OCI-LY3 (cell line): ENCODE data around the gene DNAJC7.

Source experiments
- H2AFZ ChIP-seq: fragments of 200-600, 300-600 bp; shearing (Covaris generic); 2 replicates; pipeline ENCODE4 v1.6.0; 2014; ENCODE audit warnings: antibody characterized with exemption, low read depth, low read length
- H3K27ac ChIP-seq: fragments of 200-600, 300-600 bp; sonication (generic); 2 replicates; pipeline ENCODE4 v1.5.1; 2014; ENCODE audit warnings: mild to moderate bottlenecking, low read length, moderate library complexity, mixed read lengths
- H3K27me3 ChIP-seq: fragments of 200-600, 300-600 bp; sonication (generic); 2 replicates; pipeline ENCODE4 v1.6.1; 2014; ENCODE audit warnings: low read depth, low read length, mixed read lengths
- H3K36me3 ChIP-seq: fragments of 200-600, 300-600 bp; sonication (generic); replicated peaks from 2 replicates; pipeline ENCODE3; 2014; ENCODE audit warnings: low read depth, low read length, mixed read lengths
- H3K4me1 ChIP-seq: fragments of 300-600, 200-600 bp; sonication (generic); 2 replicates; pipeline ENCODE4 v1.6.1; 2014; ENCODE audit warnings: low read length, mixed read lengths
- H3K4me2 ChIP-seq: fragments of 200-600, 300-600 bp; sonication (generic); 2 replicates; pipeline ENCODE4 v1.6.1; 2014; ENCODE audit warnings: low read length, mixed read lengths
- H3K4me3 ChIP-seq: fragments of 300-600, 200-600 bp; sonication (generic); 2 replicates; pipeline ENCODE4 v1.5.1; 2014; ENCODE audit warnings: antibody characterized with exemption, mild to moderate bottlenecking, low read length, moderate library complexity
- H3K79me2 ChIP-seq: fragments of 300-600, 200-600 bp; shearing (Covaris generic); 2 replicates; pipeline ENCODE4 v1.6.1; 2014; ENCODE audit warnings: mild to moderate bottlenecking, low read length, mixed read lengths
- H3K9ac ChIP-seq: fragments of 300-600, 200-600 bp; shearing (Covaris generic); 2 replicates; pipeline ENCODE4 v1.6.0; 2014; ENCODE audit warnings: mild to moderate bottlenecking, low read length, moderate library complexity
- H3K9me3 ChIP-seq: fragments of 200-600, 300-600 bp; shearing (Covaris generic); 2 replicates; pipeline ENCODE4 v1.6.1; 2014; ENCODE audit warnings: low read length, mixed read lengths; ENCODE audit not compliant: insufficient read depth
- H4K20me1 ChIP-seq: fragments of 200-600, 300-600 bp; sonication (generic); 2 replicates; pipeline ENCODE4 v1.6.1; 2016; ENCODE audit warnings: low read length, mixed read lengths; ENCODE audit not compliant: insufficient read depth
- CTCF ChIP-seq: fragments of 200-600, 300-600 bp; sonication (generic); IDR thresholded peaks from 2 replicates; pipeline ENCODE4 v1.5.1; 2014; ENCODE audit warnings: antibody characterized with exemption, low read length, low read depth
- EZH2phosphoT487 ChIP-seq: fragments of 200-600 bp; shearing (Covaris generic); IDR thresholded peaks from 2 replicates; pipeline ENCODE4 v1.6.1; 2018; ENCODE audit warnings: antibody characterized with exemption, mixed run types, low read depth

The DNAJC7 gene

DNA sequence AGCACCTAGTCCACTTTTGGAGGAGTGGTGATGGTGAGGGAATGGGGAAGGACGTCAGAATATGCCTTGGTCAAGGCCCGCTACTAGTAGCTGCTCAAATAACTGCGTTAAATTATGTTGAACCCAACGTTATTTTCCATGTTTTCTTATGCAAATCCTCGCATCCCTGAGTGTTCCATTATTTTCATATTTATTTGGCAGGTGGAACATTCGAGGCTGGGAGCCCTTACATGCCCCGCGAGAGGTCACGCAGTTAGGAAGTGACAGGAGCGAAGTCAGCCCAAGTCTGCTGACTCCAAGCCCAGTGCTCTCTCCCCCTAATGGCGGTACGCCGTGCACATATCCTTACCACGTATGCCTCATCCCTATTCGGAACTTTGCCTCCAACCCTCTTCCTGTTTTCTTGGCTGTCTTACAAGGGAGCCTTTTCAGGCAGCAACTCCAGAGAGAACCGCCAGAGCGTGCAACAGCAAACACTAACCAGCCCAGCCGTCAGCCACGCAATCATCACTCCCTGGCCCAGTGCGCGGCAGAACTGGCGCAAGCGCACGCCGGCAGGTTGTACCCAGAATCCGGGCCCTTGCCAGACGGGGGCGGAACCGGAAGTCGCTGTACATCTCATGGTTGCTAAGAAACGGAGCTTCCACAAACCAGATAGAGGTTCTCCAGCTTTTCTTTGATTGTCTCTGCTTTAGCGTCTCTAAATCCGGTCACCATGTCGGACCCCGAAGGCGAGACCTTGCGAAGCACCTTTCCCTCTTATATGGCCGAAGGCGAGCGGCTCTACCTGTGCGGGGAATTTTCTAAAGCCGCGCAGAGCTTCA lies 87.0 kb downstream of the DNAJC7 start, which contains the start of gene ODAD4:
Gene ODAD4 (plus strand): TSS at position 609 of the 824 bp plus-strand sequence. CDS start 107 bp downstream, at position 716.
- peak within 1 kb of the TSS; percentile 99 for H2AFZ ChIP-seq
- peaks cover 12% of the 10 kb centered on the region for H3K4me1 ChIP-seq
- TF ChIP-seq CTCF: peak; percentile 38
- no peak for TF ChIP-seq EZH2phosphoT487
- H3K36me3 ChIP-seq: no peaks in the 10 kb centered on the region
- no peaks in the 10 kb centered on the region for H3K9me3 ChIP-seq
- peak within 1 kb of the TSS; percentile 85 for H3K9ac ChIP-seq
- no peaks in the 10 kb centered on the region for H3K27me3 ChIP-seq
- H3K27ac ChIP-seq: peak within 1 kb of the TSS; percentile 39
- peak within 1 kb of the TSS; percentile 82 for H3K4me2 ChIP-seq
- no peaks in the 10 kb centered on the region for H4K20me1 ChIP-seq
- H3K79me2 ChIP-seq: 0 out of 2 replicates have a peak, but pooled peaks cover 7% of the 10 kb centered on the region
- peak within 1 kb of the TSS; percentile 97 for H3K4me3 ChIP-seq

DNA sequence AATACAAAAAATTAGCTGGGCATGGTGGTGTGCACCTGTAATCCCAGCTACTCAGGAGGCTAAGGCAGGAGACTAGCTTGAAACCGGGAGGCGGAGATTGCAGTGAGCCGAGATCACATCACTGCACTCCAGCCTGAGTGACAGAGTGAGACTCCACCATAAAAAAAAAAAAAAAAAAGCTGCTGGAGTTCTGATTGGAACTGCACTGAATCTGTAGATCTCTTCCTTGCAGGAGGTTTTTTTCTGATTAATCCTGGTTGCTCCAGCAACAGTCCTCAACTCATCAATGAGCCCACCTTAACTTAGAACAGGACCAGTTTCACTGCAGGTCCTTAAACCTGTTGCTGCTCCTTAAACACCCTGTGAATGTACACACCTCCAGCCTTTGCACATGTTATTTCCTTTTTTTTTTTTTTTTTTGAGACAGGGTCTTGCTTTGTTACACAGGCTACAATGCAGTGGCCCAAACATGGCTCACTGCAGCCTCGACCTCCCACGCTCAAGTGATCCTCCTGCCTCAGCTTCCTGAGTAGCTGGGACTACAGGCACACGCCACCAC lies 88.5 kb downstream of the DNAJC7 start:
- Histone ChIP-seq H2AFZ (no peak overlapping the region), H3K9ac (no peak overlapping the region), H3K4me1 (peaks cover 12% of the 10 kb centered on the region), H3K79me2 (0 out of 2 replicates have a peak, but pooled peaks cover 7% of the 10 kb centered on the region), H3K27ac (no peak overlapping the region), H3K4me2 (peak overlapping the region; percentile 82; the same call in 1 of the 2 replicates), H4K20me1 (no peaks in the 10 kb centered on the region), H3K27me3 (no peaks in the 10 kb centered on the region), H3K4me3 (no peak overlapping the region), H3K9me3 (no peaks in the 10 kb centered on the region), H3K36me3 (no peaks in the 10 kb centered on the region)
- no peak for TF ChIP-seq CTCF
- no peak for TF ChIP-seq EZH2phosphoT487
